ENCODE measurements around the gene KIF26A. TPM values are rescaled to one million over a fixed set of nuclear protein-coding genes. Genes with fewer than 3 reads are reported as not detected.

Gene KIF26A
- total and polyA plus RNA-seq, 2 donors from 2014 or later, result 2.3 to 12.3 TPM

GRCh38 chr14:104158827-104159798 lies 20.7 kb downstream of the KIF26A start:
- no peak overlapping the region for H3K27ac ChIP-seq (ENCODE audit: low read depth in 2 of 2, low read length in 2 of 2)
- DNase-seq, result no peak
- intact Hi-C loops (cut with DNase I), result no loop called here

GRCh38 chr14:104159990-104160389 lies 21.6 kb downstream of the KIF26A start:
- DNase-seq (no peak), FAIRE-seq (no peak)
- TF ChIP-seq CTCF (IDR thresholded peaks at IDR 0.05; ENCODE audit: borderline replicate concordance, extremely low read depth, insufficient read depth), result no peak
- H3K36me3 ChIP-seq (ENCODE audit: control insufficient read depth in 2 of 3, insufficient read depth in 3 of 3, low read length in 3 of 3), result no peaks in the 10 kb centered on the region
- no peak overlapping the region for H3K4me3 ChIP-seq (ENCODE audit: low read length in 3 of 3)
- no peaks in the 10 kb centered on the region for H3K4me1 ChIP-seq (ENCODE audit: control insufficient read depth in 2 of 3, insufficient read depth in 2 of 3, low read depth in 1 of 3, low read length in 3 of 3)
- H3K9ac ChIP-seq (ENCODE audit: low read length in 3 of 3), result no peak overlapping the region
- no peaks in the 10 kb centered on the region for H3K27me3 ChIP-seq (ENCODE audit: control insufficient read depth, insufficient read depth, low read length)
- intact Hi-C loops (cut with DNase I), result no loop called here
- no peak overlapping the region for H3K27ac ChIP-seq (ENCODE audit: low read depth in 2 of 2, low read length in 2 of 2)
- no peaks in the 10 kb centered on the region for H3K9me3 ChIP-seq (ENCODE audit: control insufficient read depth in 2 of 3, insufficient read depth in 1 of 3, low read length in 3 of 3)

More at GRCh38 chr14:104158827-104159798, 20.7 kb downstream of the KIF26A start:
- no peaks in the 10 kb centered on the region for H3K36me3 ChIP-seq (ENCODE audit: control insufficient read depth in 2 of 3, insufficient read depth in 3 of 3, low read length in 3 of 3)
- no peaks in the 10 kb centered on the region for H3K27me3 ChIP-seq (ENCODE audit: control insufficient read depth, insufficient read depth, low read length)
- no peak overlapping the region for H3K4me3 ChIP-seq (ENCODE audit: low read length in 3 of 3)
- no peak overlapping the region for H3K9ac ChIP-seq (ENCODE audit: low read length in 3 of 3)
- no peak for FAIRE-seq
- H3K4me1 ChIP-seq (ENCODE audit: control insufficient read depth in 2 of 3, insufficient read depth in 2 of 3, low read depth in 1 of 3, low read length in 3 of 3), result no peaks in the 10 kb centered on the region
- no peak for TF ChIP-seq CTCF (IDR thresholded peaks at IDR 0.05; ENCODE audit: borderline replicate concordance, extremely low read depth, insufficient read depth)
- H3K9me3 ChIP-seq (ENCODE audit: control insufficient read depth in 2 of 3, insufficient read depth in 1 of 3, low read length in 3 of 3), result no peaks in the 10 kb centered on the region

GRCh38 chr14:104161602-104162367 lies 23.4 kb downstream of the KIF26A start:
- no peak for FAIRE-seq
- Histone ChIP-seq H3K27me3 (ENCODE audit: control insufficient read depth, insufficient read depth, low read length) (peaks cover 2% of the 10 kb centered on the region), H3K9ac (ENCODE audit: low read length in 3 of 3) (no peak overlapping the region), H3K27ac (ENCODE audit: low read depth in 2 of 2, low read length in 2 of 2) (no peak overlapping the region), H3K4me3 (ENCODE audit: low read length in 3 of 3) (no peak overlapping the region), H3K9me3 (ENCODE audit: control insufficient read depth in 2 of 3, insufficient read depth in 1 of 3, low read length in 3 of 3) (no peaks in the 10 kb centered on the region), H3K4me1 (ENCODE audit: control insufficient read depth in 2 of 3, insufficient read depth in 2 of 3, low read depth in 1 of 3, low read length in 3 of 3) (no peaks in the 10 kb centered on the region), H3K36me3 (ENCODE audit: control insufficient read depth in 2 of 3, insufficient read depth in 3 of 3, low read length in 3 of 3) (peaks cover 0 to 3% (median 0%) of the 10 kb centered on the region in 3 donors)
- DNase-seq, result no peak
- intact Hi-C loops (cut with DNase I), result no loop called here
- no peak for TF ChIP-seq CTCF (IDR thresholded peaks at IDR 0.05; ENCODE audit: borderline replicate concordance, extremely low read depth, insufficient read depth)
